Stimulated activated CD8-positive, alpha-beta memory T cell treated with anti-CD3 and anti-CD28 coated beads, Interleukin-15, amount 100 ng/mL, for 1 hour (primary cell): ENCODE results near the gene KCNN3.

ENCODE experiments used
- DNase-seq: peaks from one replicate; pipeline ENCODE4 v3.0.0-alpha.2; 2020; ENCODE audit warnings: low read depth

The KCNN3 gene

GRCh38 chr1:154860156-154860870, 9.8 kb downstream of the KCNN3 start:
- DNase-seq = no peak

DNA sequence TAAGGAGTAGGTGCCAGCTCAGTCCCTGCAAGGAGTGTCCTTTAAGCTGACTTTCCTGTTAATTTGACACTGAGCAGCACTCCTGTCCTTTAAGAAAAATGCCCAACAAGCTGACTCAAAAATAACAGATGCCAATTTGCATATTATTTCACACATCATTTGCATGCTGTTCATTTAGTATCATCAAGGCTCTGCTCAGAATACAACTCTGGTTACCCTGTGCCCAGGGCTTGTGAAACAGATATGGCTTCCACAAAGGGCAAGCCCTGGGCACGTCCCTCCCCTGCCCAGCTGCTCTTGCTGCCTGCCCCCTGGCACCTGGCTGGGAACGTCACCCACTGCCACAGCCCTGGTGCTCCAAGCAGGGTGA, 10.3 kb downstream of the KCNN3 start:
- no peak for DNase-seq

DNA sequence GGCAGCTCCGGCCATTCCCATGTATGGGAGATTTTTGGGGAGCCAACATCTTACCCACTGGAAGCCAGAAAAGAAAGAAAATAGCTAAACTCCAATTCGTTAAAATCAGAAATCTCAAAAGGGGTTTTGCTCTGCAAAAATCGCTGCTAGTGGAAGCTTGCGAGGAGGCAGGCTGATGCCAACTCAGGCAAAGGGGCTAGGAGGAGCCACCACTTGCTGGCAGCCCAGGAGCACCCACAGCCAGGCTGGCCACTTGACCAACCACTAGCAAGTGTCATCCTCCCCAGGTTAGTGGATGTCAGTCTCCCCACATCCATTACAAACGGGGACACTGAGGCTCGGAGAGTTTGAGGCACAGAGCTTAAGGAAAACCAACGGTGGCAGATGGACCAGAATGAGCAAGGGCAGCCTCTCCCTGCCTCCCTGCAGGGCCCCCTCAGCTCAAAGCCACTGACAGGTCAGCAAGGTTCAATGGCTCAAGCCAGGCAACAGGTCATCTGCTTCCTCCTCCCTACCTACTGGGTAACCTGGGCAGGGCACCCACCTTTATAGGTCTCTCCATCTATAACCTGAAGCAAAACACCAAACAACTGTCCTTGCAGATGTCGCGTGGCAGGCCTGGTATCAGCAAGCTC, 10.8 kb downstream of the KCNN3 start:
- no peak for DNase-seq

GRCh38 chr1:154857441-154858215, 12.5 kb downstream of the KCNN3 start:
- DNase-seq = no peak

DNA sequence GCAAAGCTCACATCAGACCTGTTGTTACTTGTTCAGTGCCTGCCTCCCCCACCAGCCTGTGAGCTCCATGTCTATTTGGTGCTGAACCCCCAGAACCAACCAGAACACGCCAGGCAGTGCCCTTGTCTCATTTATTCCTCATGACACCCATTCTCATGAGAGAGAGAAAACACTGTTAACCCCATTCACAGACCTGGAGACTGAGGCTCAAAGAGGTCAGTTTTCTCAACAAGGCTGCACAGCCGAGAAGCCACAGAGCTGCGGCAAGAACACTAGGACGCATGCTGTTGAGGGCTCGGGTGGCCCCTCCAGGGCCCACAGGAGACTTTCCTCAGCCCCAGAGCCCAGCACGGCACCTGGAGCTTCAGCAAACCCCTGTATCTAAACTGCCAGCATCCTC, 13.1 kb downstream of the KCNN3 start:
- DNase-seq = no peak

DNA sequence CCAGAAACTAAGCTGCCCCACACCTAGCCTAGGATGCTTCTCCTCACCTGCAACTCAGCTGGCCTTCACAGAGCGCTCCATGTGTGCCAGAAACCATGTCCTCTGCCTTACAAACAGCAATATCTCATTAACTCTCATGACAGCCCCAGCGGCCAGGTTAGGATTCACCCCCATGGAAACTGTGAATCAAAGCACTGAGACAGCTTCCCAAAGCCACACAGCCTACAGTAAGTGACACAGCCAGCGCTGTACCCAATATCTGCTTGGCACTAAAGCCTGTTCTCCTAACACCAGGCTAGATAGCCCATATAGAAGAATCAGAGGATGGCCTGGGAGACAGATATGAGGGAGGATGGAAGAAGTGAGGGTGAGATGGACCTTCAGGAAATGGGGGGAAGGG, 13.5 kb downstream of the KCNN3 start:
- no peak for DNase-seq

- no peak for DNase-seq
These were observed 14.0 kb downstream of the KCNN3 start for GRCh38 chr1:154856049-154856448.

GRCh38 chr1:154855186-154855851, 14.8 kb downstream of the KCNN3 start:
- no peak for DNase-seq

DNA sequence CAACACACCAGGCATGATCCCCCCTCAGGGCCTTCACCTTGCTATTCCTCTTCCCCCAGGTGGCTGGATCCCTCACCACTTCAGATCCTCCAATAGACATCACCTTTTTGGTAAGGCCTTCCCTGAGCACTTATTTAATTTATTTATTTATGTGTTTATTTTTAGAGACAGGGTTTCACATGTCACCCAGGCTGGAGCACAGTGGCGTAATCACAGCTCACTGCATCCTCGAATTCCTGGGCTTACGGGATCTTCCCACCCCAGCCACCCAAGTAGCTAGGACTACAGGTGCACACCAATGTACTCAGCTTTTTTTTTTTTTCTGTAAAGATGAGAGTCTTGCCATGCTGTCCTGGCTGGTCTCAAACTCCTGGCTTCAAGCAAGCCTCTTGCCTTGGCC, 17.2 kb downstream of the KCNN3 start:
- no peak for DNase-seq

GRCh38 chr1:154851392-154852177, 18.5 kb downstream of the KCNN3 start:
- no peak for DNase-seq

GRCh38 chr1:154849645-154850131, 20.4 kb downstream of the KCNN3 start:
- DNase-seq = no peak

- DNase-seq = no peak
These were observed 21.1 kb downstream of the KCNN3 start for GRCh38 chr1:154848983-154849382.

GRCh38 chr1:154847891-154848290, 22.2 kb downstream of the KCNN3 start:
- DNase-seq = no peak

- DNase-seq = no peak
These were observed 23.3 kb downstream of the KCNN3 start for GRCh38 chr1:154846565-154847442.

DNA sequence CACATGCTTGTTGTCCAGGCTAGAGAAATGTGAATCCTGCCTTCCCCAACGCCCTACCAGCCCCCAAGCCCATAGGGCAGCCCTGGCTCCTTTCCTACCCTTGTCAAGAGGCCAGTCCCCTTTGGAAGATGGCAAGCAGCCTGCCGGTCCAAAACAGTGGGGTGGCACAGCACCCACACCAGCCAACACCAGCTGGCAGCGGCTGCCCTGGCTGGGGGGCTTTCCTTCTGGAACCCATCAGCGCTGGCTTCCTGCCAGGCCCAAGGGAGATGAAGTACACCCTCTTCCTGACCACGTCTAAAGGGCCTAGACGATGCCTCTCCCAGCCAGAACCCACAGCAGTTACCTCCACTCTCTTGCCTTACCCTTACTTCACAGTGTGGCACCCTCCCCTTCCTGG, 24.2 kb downstream of the KCNN3 start:
- DNase-seq = no peak

DNA sequence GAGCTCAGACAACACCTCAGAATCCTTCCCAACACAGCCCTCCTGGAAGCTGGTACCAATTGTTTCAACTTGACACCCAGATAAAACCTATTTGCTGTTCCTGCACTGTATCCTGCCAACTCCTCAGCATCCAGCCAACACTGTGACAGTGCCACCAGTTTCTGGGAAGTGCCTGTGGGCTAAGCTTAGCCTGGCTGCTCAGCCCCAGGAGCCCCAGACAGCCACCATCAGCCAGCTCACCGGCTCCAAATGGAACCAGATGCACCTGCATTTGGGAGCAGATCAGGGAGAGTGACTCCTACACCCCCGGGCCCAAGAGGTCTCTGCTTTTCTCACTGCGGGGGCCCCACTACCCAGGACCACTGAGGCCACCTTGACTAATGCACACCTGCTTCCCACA, 24.9 kb downstream of the KCNN3 start:
- DNase-seq = no peak

DNA sequence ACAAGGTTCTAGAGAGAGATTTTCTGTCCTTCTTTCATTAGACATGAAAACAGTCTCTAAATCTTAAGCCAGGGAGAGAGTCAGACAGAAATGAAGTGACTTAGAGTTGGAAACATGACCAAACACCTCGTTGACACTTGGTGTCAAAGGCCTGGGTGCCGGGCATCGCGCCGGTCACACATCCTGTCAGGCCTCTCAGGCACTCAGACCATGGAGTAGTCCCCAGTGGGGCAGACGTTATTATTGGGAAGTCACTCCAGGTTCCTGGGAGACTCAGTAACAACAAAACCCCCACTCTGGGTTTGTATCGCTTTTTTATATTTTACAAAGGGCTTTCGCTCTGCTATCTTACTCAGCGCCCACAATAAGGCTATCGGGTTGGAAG, 25.8 kb downstream of the KCNN3 start:
- no peak for DNase-seq

GRCh38 chr1:154843636-154844296, 26.3 kb downstream of the KCNN3 start:
- no peak for DNase-seq

- DNase-seq = no peak
These were observed 27.4 kb downstream of the KCNN3 start for GRCh38 chr1:154842635-154843034.

- DNase-seq = no peak
These were observed 28.7 kb downstream of the KCNN3 start for GRCh38 chr1:154841384-154841783.
